ENCODE data around the gene SMC1B. TPM values are rescaled to one million over a fixed set of nuclear protein-coding genes. Genes with fewer than 3 reads are reported as not detected.
A peak's percentile ranks its signal among the peaks of the same experiment; 100 is the strongest.

The SMC1B gene
- total and polyA plus RNA-seq, 2 of the 8 experiments (the other 6 are each of a cell fraction or from before 2014, with no cell fraction given): 0.02 TPM; not detected in 1

GRCh38 chr22:45428391-45429385, 15.3 kb upstream of the SMC1B start:
- Histone ChIP-seq H3K23me2 (ENCODE audit: low read depth, low read length) (no peaks in the 10 kb centered on the region), H4K20me1 (replicated peaks in 1 of 2; ENCODE audit: control insufficient read depth in 1 of 2, insufficient read depth in 2 of 2, low read length in 2 of 2) (no peaks in the 10 kb centered on the region), H3K79me1 (ENCODE audit: low read depth, low read length) (no peaks in the 10 kb centered on the region), H4K5ac (ENCODE audit: insufficient read length, low read depth, low read length) (no peak overlapping the region), H2BK120ac (replicated peaks; ENCODE audit: low read depth, low read length) (no peak overlapping the region), H2AK5ac (ENCODE audit: low read depth, low read length) (no peak overlapping the region), H3K56ac (replicated peaks; ENCODE audit: insufficient read length, low read depth, low read length) (no peak overlapping the region), H2AFZ (ENCODE audit: low read length) (no peak overlapping the region), H2BK12ac (ENCODE audit: low read depth, low read length) (no peak overlapping the region), H2BK5ac (ENCODE audit: low read depth, low read length) (no peak overlapping the region), H2BK15ac (ENCODE audit: low read length) (no peak overlapping the region; the same call in 1 of the 2 replicates), H3K4me2 (ENCODE audit: insufficient read depth in 1 of 2, low read depth in 2 of 2, low read length in 2 of 2) (no peak overlapping the region), H3K4me1 (replicated peaks in 1 of 4; ENCODE audit: control insufficient read depth in 3 of 4, insufficient read depth in 4 of 4, low read length in 3 of 4) (no peaks in the 10 kb centered on the region; a peak in 1 of 7 replicates), H3K23ac (ENCODE audit: insufficient read length) (no peak overlapping the region), H3K4me3 (ENCODE audit: extremely low read depth in 1 of 4, insufficient read depth in 2 of 4, low read depth in 3 of 4, low read length in 4 of 4) (no peak overlapping the region), H3K27ac (ENCODE audit: low read depth, low read length) (no peak overlapping the region), H3K9ac (replicated peaks in 1 of 4; ENCODE audit: extremely low read depth in 1 of 4, low read depth in 3 of 4, low read length in 3 of 4) (no peak overlapping the region), H3K4ac (replicated peaks; ENCODE audit: insufficient read length, low read depth, low read length) (no peak overlapping the region), H2BK20ac (ENCODE audit: low read length) (no peak overlapping the region), H3K27me3 (replicated peaks in 1 of 4; ENCODE audit: control insufficient read depth in 3 of 4, extremely low read depth in 1 of 4, insufficient read depth in 3 of 4, low read length in 3 of 4) (no peaks in the 10 kb centered on the region), H3K9me3 (ENCODE audit: insufficient read depth in 2 of 2, low read depth in 1 of 2, low read length in 1 of 2) (no peaks in the 10 kb centered on the region), H3K14ac (ENCODE audit: insufficient read length) (no peak overlapping the region), H4K8ac (ENCODE audit: extremely low read depth, insufficient read depth, low read length) (peak overlapping the region; percentile 4; the same call in 1 of the 2 replicates), H3K79me2 (ENCODE audit: control insufficient read depth in 1 of 2, insufficient read depth in 2 of 2, low read length in 2 of 2) (no peaks in the 10 kb centered on the region), H4K91ac (replicated peaks; ENCODE audit: insufficient read length, low read length) (no peak overlapping the region), H3K18ac (ENCODE audit: extremely low read depth, low read length) (no peak overlapping the region; the same call in 1 of the 2 replicates), H3K36me3 (ENCODE audit: control insufficient read depth in 2 of 4, insufficient read depth in 4 of 4, low read length in 3 of 4) (no peaks in the 10 kb centered on the region)
- WGBS, 2 experiments (ENCODE audit: extremely low coverage in 1 of 2, insufficient coverage in 1 of 2, insufficient read length in 1 of 2, insufficient replicate concordance in 2 of 2, low coverage in 1 of 2, low lambda C conversion rate in 2 of 2, missing lambda C conversion rate in 1 of 2): 89% methylated on average over 19 of the region's 19 CpGs; no CpG with 5 or more reads in 1 of the 2 experiments
- ChIA-PET POLR2A (ENCODE audit: partially characterized antibody) (interaction anchor here (0.5 kb wide), 1 partner anchor 163 kb away, joined by 3 read pairs; no protein-coding TSS in a partner anchor), CTCF (ENCODE audit: partially characterized antibody) (interaction anchor here (0.8 to 1.9 kb wide), 2 partner anchors 9 to 15 kb away, joined by 4 read pairs; no protein-coding TSS in a partner anchor)
- FAIRE-seq: no peak
- no peak for DNase-seq (ENCODE audit: low read depth in 1 of 2, low spot score in 2 of 2)
- TF ChIP-seq, protein P1, sequence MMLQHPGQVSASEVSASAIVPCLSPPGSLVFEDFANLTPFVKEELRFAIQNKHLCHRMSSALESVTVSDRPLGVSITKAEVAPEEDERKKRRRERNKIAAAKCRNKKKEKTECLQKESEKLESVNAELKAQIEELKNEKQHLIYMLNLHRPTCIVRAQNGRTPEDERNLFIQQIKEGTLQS (IDR thresholded peaks at IDR 0.05; ENCODE audit: insufficient read depth, low read depth, low read length): no peak
- TF ChIP-seq POU5F1 (IDR thresholded peaks at IDR 0.05; ENCODE audit: low read depth, low read length) (no peak), BACH1 (IDR thresholded peaks at IDR 0.05; ENCODE audit: low read length) (no peak), TBP (IDR thresholded peaks at IDR 0.05; ENCODE audit: low read depth, low read length) (no peak), ZNF274 (IDR thresholded peaks at IDR 0.05; ENCODE audit: borderline replicate concordance, extremely low read depth, low read length) (no peak), NANOG (IDR thresholded peaks at IDR 0.05; ENCODE audit: insufficient read depth, low read depth, low read length, poor library complexity, severe bottlenecking) (no peak)
